ENCODE results near the gene TLR9. TPM values are rescaled to one million over a fixed set of nuclear protein-coding genes. Genes with fewer than 3 reads are reported as not detected.

TLR9 gene
- total RNA-seq, 1 experiment from 2014 or later = not detected

DNA sequence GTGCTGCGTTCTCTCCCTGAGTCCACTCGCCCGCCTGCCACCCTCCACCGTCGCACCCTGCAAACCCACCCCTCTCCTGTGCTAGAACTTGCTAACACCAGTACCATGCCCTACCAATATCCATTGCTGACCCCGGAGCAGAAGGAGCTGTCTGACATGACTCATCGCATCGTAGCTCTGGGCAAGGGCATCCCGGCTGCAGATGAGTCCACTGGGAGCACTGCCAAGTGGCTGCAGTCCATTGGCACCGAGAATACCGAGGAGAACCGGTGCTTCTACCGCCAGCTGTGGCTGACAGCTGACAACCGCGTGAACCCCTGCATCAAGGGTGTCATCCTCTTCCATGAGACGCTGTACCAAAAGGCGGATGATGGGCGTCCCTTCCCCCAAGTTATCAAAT is 32.4 kb downstream of the TLR9 start:
- H3K4me2 ChIP-seq (ENCODE audit: insufficient read depth, insufficient read length, low read length) = no peak overlapping the region
- H3K23ac ChIP-seq (ENCODE audit: insufficient read length, low read depth, low read length) = no peak overlapping the region

More for the DNA sequence above, 32.4 kb downstream of the TLR9 start:
- H4K91ac ChIP-seq (ENCODE audit: insufficient read length, low read depth, low read length) = no peak overlapping the region
- no peak overlapping the region for H3K4ac ChIP-seq (ENCODE audit: low read depth, low read length)
- no peaks in the 10 kb centered on the region for H3K79me1 ChIP-seq (ENCODE audit: insufficient read depth, low read depth, low read length, poor library complexity, severe bottlenecking)
- H3K4me1 ChIP-seq (ENCODE audit: insufficient read depth, low read length) = no peaks in the 10 kb centered on the region
- no peak overlapping the region for H2BK15ac ChIP-seq (ENCODE audit: low read depth, low read length)
- H2BK5ac ChIP-seq (ENCODE audit: insufficient read length, low read length) = no peak overlapping the region
- H3K27ac Mint-ChIP-seq = no peak overlapping the region
- no peak overlapping the region for H2AK5ac ChIP-seq (ENCODE audit: insufficient read length, low read length)
- TF ChIP-seq, protein P1, sequence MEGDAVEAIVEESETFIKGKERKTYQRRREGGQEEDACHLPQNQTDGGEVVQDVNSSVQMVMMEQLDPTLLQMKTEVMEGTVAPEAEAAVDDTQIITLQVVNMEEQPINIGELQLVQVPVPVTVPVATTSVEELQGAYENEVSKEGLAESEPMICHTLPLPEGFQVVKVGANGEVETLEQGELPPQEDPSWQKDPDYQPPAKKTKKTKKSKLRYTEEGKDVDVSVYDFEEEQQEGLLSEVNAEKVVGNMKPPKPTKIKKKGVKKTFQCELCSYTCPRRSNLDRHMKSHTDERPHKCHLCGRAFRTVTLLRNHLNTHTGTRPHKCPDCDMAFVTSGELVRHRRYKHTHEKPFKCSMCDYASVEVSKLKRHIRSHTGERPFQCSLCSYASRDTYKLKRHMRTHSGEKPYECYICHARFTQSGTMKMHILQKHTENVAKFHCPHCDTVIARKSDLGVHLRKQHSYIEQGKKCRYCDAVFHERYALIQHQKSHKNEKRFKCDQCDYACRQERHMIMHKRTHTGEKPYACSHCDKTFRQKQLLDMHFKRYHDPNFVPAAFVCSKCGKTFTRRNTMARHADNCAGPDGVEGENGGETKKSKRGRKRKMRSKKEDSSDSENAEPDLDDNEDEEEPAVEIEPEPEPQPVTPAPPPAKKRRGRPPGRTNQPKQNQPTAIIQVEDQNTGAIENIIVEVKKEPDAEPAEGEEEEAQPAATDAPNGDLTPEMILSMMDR (conservative IDR thresholded peaks at IDR 0.05) = no peak
- H3K4me1 Mint-ChIP-seq = peaks cover 8 to 15% of the 10 kb centered on the region in 2 experiments
- no peak overlapping the region for H3K4me3 Mint-ChIP-seq
- no peaks in the 10 kb centered on the region for H3K9me3 Mint-ChIP-seq
- no peak overlapping the region for H3K27ac ChIP-seq (ENCODE audit: insufficient read length, low read depth, low read length)
- H3K9ac ChIP-seq (ENCODE audit: extremely low read depth, insufficient read length, low read length) = no peak overlapping the region
- no peaks in the 10 kb centered on the region for H3K36me3 Mint-ChIP-seq (ENCODE audit: insufficient read depth in 1 of 3, low read depth in 3 of 3)
- H3T11ph ChIP-seq (ENCODE audit: low read length) = no peak overlapping the region
- H3K27me3 ChIP-seq (ENCODE audit: insufficient read depth, low read length) = no peaks in the 10 kb centered on the region; the same call in 1 of the 2 replicates
- H3K18ac ChIP-seq (ENCODE audit: insufficient read length, low read depth, low read length) = no peak overlapping the region
- H4K8ac ChIP-seq (replicated peaks; ENCODE audit: insufficient read length, low read depth, low read length) = no peak overlapping the region
- WGBS (ENCODE audit: extremely low coverage, insufficient read length, low lambda C conversion rate) = no CpG with 5 or more reads among the region's 18 CpGs
- H4K20me1 ChIP-seq (ENCODE audit: control insufficient read depth, insufficient read depth, insufficient read length) = no peaks in the 10 kb centered on the region
- H3K23me2 ChIP-seq (ENCODE audit: insufficient read length, low read depth, low read length, poor library complexity, severe bottlenecking) = peaks cover 3% of the 10 kb centered on the region
- no peaks in the 10 kb centered on the region for H3K79me2 ChIP-seq (ENCODE audit: insufficient read depth, low read length)
- H3K56ac ChIP-seq (ENCODE audit: insufficient read length, low read depth, low read length) = no peak overlapping the region
- peaks cover 12% of the 10 kb centered on the region for H3K27me3 Mint-ChIP-seq (ENCODE audit: low read depth)
- H2BK12ac ChIP-seq (ENCODE audit: insufficient read length, low read depth, low read length) = no peak overlapping the region
- H3K9me3 ChIP-seq (ENCODE audit: control insufficient read depth, low read depth, low read length) = no peaks in the 10 kb centered on the region
- H3K14ac ChIP-seq (ENCODE audit: insufficient read depth, low read length) = no peak overlapping the region
- H2AFZ ChIP-seq (ENCODE audit: low read length) = no peak overlapping the region
- no peak overlapping the region for H4K5ac ChIP-seq (ENCODE audit: insufficient read length, low read depth, low read length)
- DNase-seq = no peak
- H2BK120ac ChIP-seq (ENCODE audit: low read depth, low read length, poor library complexity, severe bottlenecking) = no peak overlapping the region
- H2BK20ac ChIP-seq (ENCODE audit: low read depth, low read length, poor library complexity, severe bottlenecking) = no peak overlapping the region
